HG02870 (cell line): ENCODE data around the gene JPT2.

Experiments
- ATAC-seq: cut with Tn5 transposase; IDR thresholded peaks from one replicate; pipeline ENCODE4 v1.9.1; 2021; ENCODE audit warnings: mild to moderate bottlenecking, moderate library complexity; ENCODE audit not compliant: unreplicated experiment

JPT2 gene

GRCh38 chr16:1673424-1674151, 4.5 kb upstream of the JPT2 start:
- ATAC-seq: no peak

- ATAC-seq: no peak
These were observed 3.8 kb upstream of the JPT2 start for GRCh38 chr16:1674306-1674705.

- no peak for ATAC-seq
These were observed 3.1 kb upstream of the JPT2 start for GRCh38 chr16:1674751-1675664.

- no peak for ATAC-seq
These were observed 1.4 kb upstream of the JPT2 start for GRCh38 chr16:1676661-1677060.

GRCh38 chr16:1677339-1677738, 740 bp upstream of the JPT2 start:
- no peak for ATAC-seq

DNA sequence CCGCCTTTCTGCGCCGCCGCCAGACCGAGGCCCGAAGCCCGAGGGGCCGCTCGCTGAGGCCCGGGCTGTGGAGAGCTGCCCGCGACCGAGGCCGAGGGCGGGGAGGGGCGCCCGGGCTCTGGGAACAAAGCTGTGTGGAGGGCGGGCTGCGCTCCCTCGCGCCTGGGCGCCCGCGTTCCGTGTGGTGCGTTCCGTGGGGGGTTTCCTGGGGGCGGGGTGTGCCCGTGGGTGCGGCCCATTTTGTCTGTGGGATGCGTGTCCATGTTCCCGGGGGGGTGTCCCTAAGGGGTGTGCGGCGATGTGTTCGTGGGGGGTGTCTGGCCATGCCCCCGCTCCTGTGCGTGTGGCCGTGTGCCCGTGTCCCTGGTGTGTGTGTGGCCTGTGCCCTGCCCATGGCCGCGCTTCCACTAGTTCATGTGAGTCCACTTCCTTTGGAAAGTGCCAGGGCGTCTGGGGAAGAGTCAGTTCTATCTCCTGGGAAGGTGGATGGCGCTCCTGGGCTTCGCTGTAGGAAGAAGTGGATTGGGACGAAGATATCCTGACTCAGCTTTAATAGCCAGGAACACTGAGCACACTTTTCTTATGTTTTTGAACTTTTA, 520 bp downstream of the JPT2 start:
- ATAC-seq: no peak

GRCh38 chr16:1680361-1680760, 2.3 kb downstream of the JPT2 start:
- no peak for ATAC-seq

DNA sequence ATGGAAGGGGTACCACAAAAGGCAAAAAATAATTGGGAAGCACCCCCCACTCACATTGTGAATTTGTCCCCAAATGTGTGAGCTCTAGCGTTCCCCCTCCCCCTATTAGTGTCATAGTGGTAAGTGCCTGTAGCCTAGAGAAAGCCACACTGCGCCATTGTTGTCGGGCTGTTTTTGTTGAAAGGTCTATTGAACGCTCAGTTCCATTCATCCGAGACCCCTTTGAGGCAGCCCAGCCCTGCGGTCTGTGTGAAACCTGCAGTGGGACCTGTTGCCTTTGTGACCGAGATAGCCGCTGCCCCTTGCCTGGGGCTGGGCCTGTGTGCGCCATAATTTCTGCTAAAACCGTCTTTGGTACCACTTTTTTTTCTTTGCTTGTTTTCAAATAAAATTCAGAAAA, 3.0 kb downstream of the JPT2 start:
- ATAC-seq: no peak

DNA sequence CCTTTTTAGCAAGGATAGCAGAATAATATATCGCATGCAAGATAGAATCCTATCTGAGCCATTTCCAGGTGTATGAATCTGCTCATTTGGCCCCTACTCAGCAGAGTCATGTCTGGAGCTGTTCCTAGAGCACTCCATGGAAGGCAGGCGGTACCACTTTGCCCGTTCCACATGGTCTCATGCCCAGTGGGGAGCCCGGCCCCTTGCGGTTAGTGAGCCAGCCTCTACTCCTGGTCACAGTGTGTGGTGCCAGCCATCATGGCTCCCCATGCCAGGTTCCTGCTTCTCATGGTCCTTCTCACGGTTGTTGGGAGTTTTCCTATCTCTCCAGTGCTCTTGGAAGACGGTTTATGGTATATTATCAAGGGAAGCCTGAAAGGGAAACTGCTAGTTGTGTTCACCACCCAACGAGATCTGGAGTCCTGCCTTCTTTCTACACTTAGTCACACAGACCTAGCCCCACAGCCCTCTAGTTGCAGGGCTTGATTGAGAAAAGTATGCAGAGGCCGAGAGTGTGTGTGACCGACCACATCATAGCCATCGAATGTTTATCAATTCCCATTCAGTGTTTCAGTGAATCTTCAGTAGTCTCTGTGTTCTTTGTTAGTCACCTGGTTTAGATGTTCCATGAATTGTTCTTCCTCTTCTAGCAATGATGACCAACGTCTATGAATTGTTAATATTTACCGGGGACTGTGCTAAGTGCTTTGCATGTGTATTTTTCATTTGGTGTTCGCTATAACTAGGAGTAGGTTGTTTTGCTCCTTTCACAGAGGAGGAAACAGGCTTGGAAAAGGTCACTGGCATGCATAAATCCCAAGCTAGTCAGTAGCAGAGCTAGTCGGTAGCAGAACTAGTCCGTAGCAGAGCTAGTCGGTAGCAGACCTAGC, 9.6 kb downstream of the JPT2 start:
- ATAC-seq: no peak

DNA sequence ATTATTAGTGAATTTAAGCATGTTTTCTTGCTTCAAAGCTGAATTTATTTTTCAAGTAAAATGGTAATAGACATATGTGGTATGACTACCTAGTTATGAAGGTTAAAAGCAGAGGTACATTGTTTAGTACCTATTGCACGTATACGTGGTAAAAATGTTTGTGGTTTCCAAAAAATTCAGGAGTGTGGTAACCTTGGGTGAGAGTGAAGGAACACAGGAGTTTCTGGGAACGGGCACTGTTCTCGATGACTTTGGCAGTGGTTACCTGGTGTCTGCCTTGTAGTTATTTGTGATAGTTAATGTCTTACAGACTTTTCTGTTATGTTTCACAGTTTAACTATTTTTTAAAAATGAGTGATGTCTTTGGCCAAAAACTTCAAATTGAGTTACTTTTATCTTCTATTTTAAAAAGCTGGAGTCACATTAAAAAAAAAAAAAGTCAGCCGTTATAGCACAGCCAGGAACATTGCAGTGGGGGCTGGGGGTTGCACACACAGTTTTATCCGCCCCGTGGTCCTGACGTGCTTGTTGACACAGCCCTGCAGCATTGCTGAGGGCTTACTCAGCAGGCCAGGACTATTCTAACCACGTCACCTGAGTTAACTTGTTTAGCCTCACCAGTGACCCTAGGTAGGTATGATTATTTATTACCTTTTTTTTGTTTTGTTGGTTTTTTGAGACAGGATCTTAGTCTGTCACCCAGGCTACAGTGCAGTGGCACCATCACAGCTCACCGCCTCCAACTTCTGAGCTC, 10.9 kb downstream of the JPT2 start:
- no peak for ATAC-seq

GRCh38 chr16:1689853-1690252, 11.8 kb downstream of the JPT2 start:
- no peak for ATAC-seq

DNA sequence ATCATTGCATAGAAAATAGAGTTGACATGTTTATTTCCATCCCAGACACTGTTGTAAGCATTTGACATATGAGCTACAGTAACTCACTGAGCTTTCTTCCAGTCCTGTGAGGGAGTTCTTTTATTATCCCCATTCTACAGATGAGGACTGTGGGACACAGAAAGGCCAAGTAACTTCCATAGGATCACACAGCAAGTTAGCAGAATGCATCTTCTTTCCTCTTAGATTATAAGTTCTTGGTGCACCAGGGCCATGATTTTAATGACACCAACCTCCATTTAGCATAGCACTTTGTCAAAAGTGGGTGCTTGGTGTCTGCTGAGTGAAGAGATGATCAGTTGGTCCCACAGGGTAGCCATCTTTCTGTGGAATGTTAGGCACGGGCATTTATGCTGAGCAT, 12.7 kb downstream of the JPT2 start:
- no peak for ATAC-seq

DNA sequence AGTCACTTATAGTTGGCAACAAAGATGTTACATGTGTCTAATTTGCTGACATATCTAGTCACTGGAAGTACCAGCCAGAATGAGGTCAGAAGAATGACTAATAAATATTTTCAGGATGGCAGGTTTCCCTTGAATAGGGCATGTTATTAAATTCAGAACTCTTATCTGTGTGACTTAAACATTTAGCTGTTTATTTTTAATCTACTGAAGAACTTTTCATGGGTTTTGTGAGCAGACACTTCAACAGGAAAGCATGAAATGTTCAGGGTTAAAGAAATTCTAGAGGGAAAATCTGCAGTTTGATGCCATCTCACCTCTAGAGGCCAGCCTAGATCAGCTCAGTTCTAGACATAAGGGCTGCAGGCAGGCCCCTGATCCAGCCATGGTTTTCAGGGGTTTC, 13.2 kb downstream of the JPT2 start:
- no peak for ATAC-seq

- no peak for ATAC-seq
These were observed 13.9 kb downstream of the JPT2 start for GRCh38 chr16:1691956-1692355.

- no peak for ATAC-seq
These were observed 18.8 kb downstream of the JPT2 start for GRCh38 chr16:1696863-1697262.

GRCh38 chr16:1698680-1699079, 20.6 kb downstream of the JPT2 start:
- no peak for ATAC-seq

DNA sequence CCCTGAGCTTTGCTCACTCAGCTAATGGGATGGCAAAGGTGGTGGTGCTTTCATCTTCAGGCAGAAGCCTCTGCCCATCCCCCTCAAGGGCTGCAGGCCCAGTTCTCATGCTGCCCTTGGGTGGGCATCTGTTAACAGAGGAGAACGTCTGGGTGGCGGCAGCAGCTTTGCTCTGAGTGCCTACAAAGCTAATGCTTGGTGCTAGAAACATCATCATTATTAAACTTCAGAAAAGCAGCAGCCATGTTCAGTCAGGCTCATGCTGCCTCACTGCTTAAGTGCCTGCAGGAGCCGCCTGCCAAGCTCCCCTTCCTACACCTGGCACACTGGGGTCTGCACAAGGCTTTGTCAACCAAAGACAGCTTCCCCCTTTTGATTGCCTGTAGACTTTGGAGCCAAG, 22.2 kb downstream of the JPT2 start:
- ATAC-seq: no peak

DNA sequence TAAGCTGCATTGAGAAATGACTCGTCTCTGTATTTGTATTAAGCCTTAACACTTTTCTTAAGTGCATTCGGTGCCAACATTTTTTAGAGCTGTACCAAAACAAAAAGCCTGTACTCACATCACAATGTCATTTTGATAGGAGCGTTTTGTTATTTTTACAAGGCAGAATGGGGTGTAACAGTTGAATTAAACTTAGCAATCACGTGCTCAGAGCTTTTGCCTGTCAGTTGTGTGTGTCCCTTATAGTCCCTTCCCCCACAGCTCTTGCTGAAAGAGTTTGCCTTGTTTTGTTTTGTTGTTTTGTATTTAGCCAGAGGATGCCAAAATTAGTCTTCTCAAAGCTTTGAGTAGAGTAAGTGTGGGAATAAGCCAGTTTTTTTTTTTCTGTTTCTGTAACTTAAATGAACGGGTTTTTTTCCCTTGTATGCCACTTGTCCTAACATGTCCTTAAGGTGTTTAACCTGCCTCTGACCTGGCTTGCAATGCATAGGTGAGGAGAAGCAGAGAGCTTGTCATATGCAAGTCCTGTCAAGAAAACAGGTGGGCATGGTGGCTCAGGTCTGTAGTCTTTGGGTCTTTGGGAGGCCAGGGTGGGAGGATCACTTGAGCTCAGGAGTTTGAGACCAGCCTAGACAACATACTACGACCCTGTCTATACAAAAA, 23.3 kb downstream of the JPT2 start:
- ATAC-seq: no peak

DNA sequence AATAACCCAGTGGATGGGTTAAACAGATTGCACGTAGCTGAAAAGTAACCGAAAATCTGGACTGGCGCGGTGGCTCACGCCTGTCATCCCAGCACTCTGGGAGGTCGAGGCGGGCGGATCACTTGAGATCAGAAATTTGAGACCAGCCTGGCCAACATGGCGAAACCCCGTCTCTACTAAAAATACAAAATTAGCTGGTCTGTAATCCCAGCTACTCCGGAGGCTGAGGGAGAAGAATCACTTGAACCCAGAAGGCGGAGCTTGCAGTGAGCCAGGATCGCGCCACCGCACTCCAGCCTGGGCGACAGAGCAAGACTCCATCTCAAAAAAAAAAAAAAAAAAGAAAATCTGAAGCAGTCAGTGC, 27.2 kb downstream of the JPT2 start:
- peak; percentile 6 for ATAC-seq
